GM10266 (cell line): ENCODE data around the gene PDE2A.
A peak's percentile ranks its signal among the peaks of the same experiment; 100 is the strongest.

ENCODE experiments used
- DNase-seq: peaks from one replicate; pipeline ENCODE4 v3.0.0; 2012; ENCODE audit errors: extremely low spot score
- TF ChIP-seq, protein P1 (sequence below): IDR thresholded peaks from 2 replicates; pipeline ENCODE4 v1.5.1; 2012; ENCODE audit warnings: mild to moderate bottlenecking, low read depth; ENCODE audit not compliant: control insufficient read depth, insufficient read depth; ENCODE audit errors: missing control alignments

Gene PDE2A

DNA sequence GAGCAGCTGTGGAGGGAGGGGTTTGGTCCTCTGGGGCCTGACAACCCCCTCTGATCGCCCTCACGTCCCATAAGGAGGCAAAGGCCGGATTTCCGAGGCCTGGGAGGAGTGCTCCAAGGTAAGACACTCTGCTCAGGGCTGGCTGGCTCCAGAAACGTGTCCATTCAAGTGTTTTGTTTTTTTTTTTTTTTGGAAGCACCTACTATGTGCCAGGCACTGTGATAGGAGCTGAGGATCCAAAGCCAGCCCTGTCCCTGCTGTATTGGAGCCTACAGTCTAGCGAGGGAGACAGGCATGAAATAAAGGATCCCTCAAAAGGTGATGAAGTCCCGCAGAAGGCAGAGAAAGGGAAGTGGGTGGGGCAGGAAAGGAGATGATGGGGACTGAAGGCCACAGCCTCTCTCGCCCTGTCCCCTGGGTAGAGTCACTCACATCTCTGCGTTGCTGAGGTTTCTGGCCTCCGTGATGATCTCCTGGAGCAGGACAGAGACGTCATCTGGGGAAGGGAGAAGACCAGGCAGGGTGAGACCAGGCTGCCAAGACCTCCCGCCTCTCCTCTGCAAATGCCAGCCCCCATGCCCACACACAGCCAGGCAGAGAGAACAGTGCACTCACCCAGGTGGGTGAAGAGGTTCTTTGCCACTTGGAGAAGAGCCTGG lies 89.2 kb downstream of the PDE2A start:
- no peak for DNase-seq

DNA sequence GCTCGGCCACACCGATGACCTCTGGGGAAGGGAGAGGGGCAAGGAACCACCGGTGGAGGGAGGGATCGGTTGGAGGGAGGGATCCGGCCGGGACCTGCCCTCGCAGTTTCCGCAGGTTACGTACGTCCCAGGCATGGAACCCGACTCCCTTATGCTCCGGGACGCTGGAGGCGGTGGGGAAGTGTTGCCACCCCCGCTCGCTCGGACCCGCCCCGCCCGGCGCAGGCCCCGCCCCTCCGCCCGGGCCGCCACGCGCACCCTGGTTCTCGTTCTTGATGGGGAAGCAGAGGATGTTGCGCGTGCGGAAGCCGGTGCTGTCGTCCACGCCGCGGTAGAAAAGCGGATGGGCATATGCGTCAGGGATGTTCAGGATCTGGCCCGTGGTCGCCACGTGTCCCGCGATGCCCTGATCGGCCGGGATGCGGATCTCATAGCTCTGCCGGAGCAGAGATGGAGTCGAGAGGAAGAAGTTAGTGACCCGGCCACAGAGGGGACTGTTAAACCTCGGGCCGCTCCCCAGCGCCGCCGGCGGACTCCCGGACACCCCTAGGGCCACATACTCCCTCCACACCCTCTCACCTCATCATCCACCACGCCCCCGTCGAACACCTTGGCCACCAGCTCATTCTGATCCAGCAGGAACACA lies 89.8 kb downstream of the PDE2A start:
- no peak for DNase-seq
- TF ChIP-seq, protein P1, sequence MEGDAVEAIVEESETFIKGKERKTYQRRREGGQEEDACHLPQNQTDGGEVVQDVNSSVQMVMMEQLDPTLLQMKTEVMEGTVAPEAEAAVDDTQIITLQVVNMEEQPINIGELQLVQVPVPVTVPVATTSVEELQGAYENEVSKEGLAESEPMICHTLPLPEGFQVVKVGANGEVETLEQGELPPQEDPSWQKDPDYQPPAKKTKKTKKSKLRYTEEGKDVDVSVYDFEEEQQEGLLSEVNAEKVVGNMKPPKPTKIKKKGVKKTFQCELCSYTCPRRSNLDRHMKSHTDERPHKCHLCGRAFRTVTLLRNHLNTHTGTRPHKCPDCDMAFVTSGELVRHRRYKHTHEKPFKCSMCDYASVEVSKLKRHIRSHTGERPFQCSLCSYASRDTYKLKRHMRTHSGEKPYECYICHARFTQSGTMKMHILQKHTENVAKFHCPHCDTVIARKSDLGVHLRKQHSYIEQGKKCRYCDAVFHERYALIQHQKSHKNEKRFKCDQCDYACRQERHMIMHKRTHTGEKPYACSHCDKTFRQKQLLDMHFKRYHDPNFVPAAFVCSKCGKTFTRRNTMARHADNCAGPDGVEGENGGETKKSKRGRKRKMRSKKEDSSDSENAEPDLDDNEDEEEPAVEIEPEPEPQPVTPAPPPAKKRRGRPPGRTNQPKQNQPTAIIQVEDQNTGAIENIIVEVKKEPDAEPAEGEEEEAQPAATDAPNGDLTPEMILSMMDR, result no peak

More for the DNA sequence above, 89.2 kb downstream of the PDE2A start:
- TF ChIP-seq, protein P1, result peak; percentile 11

DNA sequence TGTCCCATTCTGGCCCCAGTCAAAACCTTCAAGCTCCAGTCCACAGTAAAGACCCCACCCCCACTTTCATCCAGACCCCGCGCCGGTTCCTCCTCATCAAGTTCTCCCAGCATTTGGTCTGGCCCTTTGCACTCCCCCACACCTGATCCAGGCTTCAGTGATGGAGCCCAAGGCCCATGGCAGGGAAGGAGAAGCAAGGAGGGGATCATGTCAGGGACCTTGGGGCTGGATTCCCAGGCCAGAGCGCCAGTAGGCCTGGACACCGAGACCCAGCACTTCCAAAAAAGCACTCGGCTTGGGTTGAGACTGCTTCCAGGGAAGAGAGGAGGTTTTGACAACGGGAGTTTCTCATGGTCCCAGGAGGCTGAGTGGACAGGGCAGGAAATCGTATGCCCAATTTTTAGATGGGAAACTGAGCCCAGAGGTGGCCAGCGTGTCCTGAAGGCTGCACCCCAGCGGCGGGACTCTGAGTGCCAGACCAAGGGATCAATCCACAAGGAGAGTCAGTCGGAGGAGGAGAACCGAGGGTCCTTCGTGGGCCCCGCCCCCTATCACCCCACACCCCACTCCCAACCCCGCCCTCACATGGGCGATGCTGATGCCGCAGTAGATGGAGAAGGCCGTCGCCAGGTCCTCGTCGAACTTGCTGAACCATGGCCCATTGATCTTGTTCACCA lies 90.5 kb downstream of the PDE2A start:
- no peak for DNase-seq

DNA sequence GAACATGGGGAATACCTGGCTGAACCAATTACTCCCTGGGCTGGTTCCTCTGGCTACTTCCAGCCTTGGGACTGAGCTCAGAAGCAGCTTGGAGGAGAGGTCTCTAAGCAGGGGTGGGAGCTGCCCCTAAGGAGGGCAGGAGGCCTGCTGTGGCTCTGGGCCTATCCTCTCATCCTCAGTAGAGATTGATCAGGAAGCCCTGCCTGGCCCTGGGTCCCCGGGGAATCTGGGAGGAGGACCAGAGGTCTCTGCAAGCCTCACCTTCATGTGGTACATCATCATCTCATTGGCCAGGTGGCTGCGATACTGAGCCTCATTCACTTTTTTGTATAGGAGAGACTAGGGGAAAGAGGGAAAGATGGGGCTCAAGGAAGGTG lies 91.1 kb downstream of the PDE2A start:
- DNase-seq, result no peak
- TF ChIP-seq, protein P1, result no peak

More for the DNA sequence above, 90.5 kb downstream of the PDE2A start:
- TF ChIP-seq, protein P1, result no peak

DNA sequence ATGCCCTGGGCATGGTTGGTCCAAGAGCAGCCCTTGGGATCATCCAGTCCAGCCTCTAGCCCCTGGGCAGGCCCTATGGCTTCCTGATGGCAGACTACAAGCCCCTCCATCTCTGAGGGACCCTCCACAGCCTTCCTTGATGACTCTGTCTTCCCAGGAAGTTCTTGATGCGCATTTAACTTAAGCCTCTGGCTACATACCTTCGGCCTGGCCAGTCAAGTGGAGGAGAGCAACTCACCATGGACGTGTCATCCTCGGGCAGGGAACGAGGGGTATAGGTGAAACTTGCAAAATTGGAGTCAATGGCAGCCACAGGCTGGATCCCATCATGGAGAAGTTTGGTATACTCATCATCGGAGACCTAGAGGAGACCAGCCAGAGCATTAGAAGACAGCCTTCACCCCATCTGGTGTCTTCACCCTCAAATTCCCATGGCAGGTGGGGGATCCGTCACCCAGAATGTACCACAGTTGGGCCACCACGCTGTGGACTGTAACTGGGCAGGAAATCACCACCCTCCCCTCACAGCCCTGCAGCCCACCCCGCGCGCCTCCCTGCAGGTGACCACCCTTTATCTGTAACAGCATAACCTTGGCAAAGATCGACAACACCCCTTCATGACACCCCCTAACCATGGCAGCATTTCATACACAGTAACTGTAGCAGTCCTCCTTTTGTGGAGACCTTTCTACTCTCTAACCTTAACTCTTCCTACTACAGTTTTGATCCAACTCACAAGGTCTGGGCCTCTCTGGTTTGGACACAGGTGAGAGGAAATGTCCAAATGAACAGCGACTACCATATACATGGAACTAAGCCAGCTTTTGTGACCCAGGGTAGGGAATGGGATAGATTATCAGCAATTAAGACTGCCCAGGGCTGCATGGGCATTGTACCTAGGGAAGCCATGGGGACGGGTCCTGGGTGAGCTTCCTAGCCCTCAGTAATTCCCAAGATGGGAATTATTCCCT lies 91.7 kb downstream of the PDE2A start:
- TF ChIP-seq, protein P1, result no peak
- no peak for DNase-seq

DNA sequence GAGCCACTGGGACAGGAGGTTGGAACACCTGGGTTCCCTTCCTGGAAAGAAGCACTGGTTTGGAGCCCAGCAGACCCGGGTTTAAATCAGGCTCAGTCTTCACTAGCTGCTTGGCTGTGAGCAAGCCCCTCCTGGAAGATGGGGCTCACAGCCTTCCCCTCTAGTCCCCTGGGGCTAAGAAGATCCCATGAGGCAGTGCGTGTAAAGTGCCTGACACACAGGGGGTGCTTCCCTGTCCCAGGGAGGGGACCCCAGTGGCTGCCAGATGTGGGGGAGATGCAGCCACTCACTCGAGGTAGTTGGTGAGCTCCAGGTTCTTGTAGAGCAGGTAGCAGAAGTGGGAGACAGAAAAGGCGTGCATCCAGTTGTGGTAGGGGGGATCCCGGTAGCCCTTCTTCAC lies 93.2 kb downstream of the PDE2A start:
- TF ChIP-seq, protein P1, result no peak
- DNase-seq, result no peak
